ENCODE data around the gene CDKN1A.

- TF ChIP-seq, protein P1, sequence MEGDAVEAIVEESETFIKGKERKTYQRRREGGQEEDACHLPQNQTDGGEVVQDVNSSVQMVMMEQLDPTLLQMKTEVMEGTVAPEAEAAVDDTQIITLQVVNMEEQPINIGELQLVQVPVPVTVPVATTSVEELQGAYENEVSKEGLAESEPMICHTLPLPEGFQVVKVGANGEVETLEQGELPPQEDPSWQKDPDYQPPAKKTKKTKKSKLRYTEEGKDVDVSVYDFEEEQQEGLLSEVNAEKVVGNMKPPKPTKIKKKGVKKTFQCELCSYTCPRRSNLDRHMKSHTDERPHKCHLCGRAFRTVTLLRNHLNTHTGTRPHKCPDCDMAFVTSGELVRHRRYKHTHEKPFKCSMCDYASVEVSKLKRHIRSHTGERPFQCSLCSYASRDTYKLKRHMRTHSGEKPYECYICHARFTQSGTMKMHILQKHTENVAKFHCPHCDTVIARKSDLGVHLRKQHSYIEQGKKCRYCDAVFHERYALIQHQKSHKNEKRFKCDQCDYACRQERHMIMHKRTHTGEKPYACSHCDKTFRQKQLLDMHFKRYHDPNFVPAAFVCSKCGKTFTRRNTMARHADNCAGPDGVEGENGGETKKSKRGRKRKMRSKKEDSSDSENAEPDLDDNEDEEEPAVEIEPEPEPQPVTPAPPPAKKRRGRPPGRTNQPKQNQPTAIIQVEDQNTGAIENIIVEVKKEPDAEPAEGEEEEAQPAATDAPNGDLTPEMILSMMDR (IDR thresholded peaks at IDR 0.05; ENCODE audit: low read length), result no peak
- no peak for TF ChIP-seq EZH2 (IDR thresholded peaks at IDR 0.05; ENCODE audit: borderline replicate concordance, low read length)
Measured at GRCh38 chr6:36665180-36665579, 13.3 kb upstream of the CDKN1A start.
